ENCODE results near the gene NANOG. TPM values are rescaled to one million over a fixed set of nuclear protein-coding genes. Genes with fewer than 3 reads are reported as not detected.
"Not testable (repeated sequence)": the region's sequence is repeated elsewhere in the genome, so short reads cannot be mapped to it uniquely, and the experiment has no call there.

The NANOG gene
- polyA plus RNA-seq, 1 experiment: not detected

DNA sequence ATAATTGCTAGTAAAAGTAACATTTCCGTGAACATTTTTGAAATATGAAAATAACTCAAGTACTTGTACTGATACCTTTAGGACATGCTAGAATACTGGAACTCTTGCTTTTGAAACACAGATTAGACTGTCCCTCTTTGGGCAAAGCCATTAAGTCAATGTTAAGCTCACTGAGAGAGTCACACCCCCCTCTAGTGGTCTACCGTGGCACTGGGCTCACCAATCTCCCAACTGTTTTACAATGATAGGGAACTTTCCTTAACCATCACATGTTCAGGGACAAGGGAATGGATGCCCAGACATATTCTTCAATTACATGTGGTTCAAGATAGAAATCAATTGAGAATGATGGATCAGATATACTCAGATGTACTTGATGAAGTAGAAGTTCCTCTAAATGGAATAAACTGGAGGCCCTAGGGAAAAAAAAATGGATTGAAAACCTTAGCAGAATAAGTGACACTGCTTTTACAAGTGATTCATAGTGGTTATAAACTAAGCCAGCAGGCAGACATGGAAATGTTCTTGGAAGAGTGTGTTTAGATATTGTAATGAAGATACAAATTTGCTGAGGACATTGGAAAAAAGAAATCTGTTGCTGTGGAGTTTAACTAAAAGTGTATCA, 17.8 kb downstream of the NANOG start:
- ChIA-PET CTCF (interaction anchor here (0.8 to 4.2 kb wide), 9 partner anchors 10 to 587 kb away, joined by 3 to 32 read pairs (median 3); no protein-coding TSS in a partner anchor), POLR2A (no interaction called here)
- TF ChIP-seq, protein P1, sequence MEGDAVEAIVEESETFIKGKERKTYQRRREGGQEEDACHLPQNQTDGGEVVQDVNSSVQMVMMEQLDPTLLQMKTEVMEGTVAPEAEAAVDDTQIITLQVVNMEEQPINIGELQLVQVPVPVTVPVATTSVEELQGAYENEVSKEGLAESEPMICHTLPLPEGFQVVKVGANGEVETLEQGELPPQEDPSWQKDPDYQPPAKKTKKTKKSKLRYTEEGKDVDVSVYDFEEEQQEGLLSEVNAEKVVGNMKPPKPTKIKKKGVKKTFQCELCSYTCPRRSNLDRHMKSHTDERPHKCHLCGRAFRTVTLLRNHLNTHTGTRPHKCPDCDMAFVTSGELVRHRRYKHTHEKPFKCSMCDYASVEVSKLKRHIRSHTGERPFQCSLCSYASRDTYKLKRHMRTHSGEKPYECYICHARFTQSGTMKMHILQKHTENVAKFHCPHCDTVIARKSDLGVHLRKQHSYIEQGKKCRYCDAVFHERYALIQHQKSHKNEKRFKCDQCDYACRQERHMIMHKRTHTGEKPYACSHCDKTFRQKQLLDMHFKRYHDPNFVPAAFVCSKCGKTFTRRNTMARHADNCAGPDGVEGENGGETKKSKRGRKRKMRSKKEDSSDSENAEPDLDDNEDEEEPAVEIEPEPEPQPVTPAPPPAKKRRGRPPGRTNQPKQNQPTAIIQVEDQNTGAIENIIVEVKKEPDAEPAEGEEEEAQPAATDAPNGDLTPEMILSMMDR (IDR thresholded peaks at IDR 0.05; ENCODE audit: insufficient read depth, low read depth, low read length): peak; percentile 89
- H3K27me3 ChIP-seq (ENCODE audit: control insufficient read depth, insufficient read depth, low read length): no peaks in the 10 kb centered on the region
- peak; percentile 15 for DNase-seq (ENCODE audit: low read depth)
- no peak overlapping the region for H3K4me3 ChIP-seq (ENCODE audit: low read depth, low read length)
- H3K36me3 ChIP-seq (ENCODE audit: control insufficient read depth, insufficient read depth, low read length): no peaks in the 10 kb centered on the region

DNA sequence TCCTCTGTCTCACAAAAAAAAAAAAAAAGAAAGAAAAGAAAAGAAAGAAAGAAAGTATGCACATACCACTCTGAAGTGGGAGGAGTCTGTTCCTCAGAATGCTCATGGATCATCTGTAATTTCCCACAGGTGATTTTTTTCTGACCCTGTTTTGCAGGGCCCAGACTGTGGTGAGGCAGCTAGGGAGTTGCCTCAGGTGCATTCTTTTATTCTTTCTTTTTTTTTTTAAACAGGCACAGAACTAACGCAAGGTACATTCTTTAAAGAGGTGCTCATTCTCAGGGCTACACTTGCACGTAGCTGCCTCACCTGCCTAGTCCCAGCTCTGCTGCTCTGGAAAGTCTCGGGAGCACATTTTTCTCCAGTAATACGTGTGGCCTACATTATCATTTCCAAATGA, 36.6 kb downstream of the NANOG start:
- H3K36me3 ChIP-seq (ENCODE audit: control insufficient read depth, insufficient read depth, low read length); H3K4me3 ChIP-seq (ENCODE audit: low read depth, low read length); DNase-seq (ENCODE audit: low read depth); H3K27me3 ChIP-seq (ENCODE audit: control insufficient read depth, insufficient read depth, low read length); POLR2A ChIA-PET: not testable (repeated sequence)
- CTCF ChIA-PET: interaction anchor here (1.4 kb wide), 1 partner anchor 108 kb away, joined by 3 read pairs; no protein-coding TSS in a partner anchor

DNA sequence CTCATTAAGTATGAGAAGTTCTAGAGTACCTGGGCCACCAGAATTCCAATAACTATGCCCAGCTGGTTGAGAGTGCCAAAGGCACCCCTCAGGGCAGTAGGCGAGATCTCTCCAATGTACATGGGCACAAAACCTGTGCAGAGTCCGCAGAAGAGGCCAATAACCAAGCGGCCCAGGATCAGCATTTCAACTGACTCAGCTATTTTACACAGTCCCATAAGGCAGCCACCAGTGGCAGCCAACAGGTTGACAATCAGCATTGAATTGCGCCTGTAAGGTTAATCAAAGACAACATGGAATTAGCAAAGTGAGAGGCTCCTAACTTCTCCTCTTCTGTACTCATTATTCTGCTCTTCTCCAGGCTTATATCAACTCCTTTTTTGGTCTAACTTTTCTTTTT, 40.5 kb downstream of the NANOG start:
- POLR2A ChIA-PET; H3K4me3 ChIP-seq (ENCODE audit: low read depth, low read length); DNase-seq (ENCODE audit: low read depth); H3K36me3 ChIP-seq (ENCODE audit: control insufficient read depth, insufficient read depth, low read length); H3K27me3 ChIP-seq (ENCODE audit: control insufficient read depth, insufficient read depth, low read length): not testable (repeated sequence)
- CTCF ChIA-PET: interaction anchor here (1.0 to 1.3 kb wide), 2 partner anchors 104 to 165 kb away, joined by 3 to 5 read pairs; no protein-coding TSS in a partner anchor

DNA sequence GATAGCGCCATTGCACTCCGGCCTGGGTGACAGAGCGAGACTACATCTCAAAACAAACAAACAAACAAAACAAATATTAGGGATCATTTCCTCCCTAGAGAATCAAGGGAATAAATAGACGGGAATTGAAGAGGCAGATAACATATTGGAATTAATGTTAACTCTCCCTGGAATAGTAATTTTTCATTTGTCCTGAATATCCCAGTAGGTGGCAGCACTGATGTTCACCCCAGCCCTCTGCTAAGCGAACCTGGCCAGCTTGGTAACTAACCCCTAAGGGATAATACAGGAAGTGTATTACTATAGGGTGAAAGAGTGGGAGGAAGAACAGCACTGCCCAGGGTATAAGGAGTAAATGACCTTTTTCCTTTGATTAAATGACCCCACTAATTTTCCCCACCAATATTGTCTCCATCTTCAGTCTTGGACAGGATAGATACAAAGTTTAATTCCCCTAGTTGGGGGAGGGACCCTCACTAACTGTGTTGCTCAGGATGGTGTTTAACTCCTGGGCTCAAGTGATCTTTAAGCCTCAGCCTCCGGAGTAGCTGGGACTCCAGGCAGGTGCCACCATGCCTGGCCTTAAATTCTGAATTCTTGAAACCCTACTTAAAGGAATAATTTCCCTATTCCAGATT, 43.0 kb downstream of the NANOG start:
- Histone ChIP-seq H3K27me3 (ENCODE audit: control insufficient read depth, insufficient read depth, low read length) (no peaks in the 10 kb centered on the region), H3K4me3 (ENCODE audit: low read depth, low read length) (no peak overlapping the region), H3K36me3 (ENCODE audit: control insufficient read depth, insufficient read depth, low read length) (no peaks in the 10 kb centered on the region)
- DNase-seq (ENCODE audit: low read depth): no peak
- TF ChIP-seq, protein P1 (IDR thresholded peaks at IDR 0.05; ENCODE audit: insufficient read depth, low read depth, low read length): peak; percentile 63
- ChIA-PET POLR2A (no interaction called here), CTCF (interaction anchor here (0.5 to 2.7 kb wide), 11 partner anchors 8 to 246 kb away, joined by 3 to 12 read pairs (median 4); no protein-coding TSS in a partner anchor)

DNA sequence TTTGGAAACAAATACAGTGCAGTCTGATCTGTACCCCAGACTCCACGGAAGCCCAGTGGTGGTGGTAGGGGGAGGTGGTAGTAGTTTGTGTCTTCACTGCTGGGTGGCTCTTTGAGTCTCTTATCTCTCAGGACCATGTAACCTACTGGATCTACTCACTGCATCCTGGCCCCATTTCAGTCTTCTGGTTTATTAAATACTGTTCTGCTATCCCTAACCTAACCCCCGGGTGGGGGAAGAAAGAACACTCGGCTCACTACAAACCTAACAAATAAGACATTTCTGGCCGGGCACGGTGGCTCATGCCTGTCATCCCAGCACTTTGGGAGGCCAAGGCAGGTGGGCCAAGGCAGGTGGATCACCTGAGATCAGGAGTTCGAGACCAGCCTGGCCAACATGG, 44.0 kb downstream of the NANOG start:
- POLR2A ChIA-PET; H3K36me3 ChIP-seq (ENCODE audit: control insufficient read depth, insufficient read depth, low read length); DNase-seq (ENCODE audit: low read depth); H3K4me3 ChIP-seq (ENCODE audit: low read depth, low read length); H3K27me3 ChIP-seq (ENCODE audit: control insufficient read depth, insufficient read depth, low read length): not testable (repeated sequence)
- CTCF ChIA-PET: interaction anchor here (1.0 to 2.7 kb wide), 11 partner anchors 9 to 245 kb away, joined by 3 to 12 read pairs (median 4); no protein-coding TSS in a partner anchor

DNA sequence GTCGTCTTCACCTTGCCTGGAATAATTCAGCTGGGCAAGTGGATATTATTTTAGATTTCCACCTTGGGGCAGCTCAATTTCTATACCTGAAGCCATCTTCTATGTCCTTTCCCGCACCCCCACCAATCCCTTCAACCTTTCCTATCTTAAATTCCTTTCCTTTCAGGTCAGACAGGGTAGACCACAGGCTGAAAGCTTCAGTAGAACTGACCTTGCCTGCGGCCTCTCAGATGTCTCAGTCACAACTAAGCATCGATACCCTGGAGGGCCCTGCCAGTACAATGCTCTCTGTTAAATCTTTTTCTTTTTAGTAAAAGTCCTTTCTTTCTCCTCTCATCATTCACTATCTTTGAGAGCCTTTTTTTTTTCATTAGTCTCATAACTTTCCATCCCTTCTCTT, 44.6 kb downstream of the NANOG start:
- Histone ChIP-seq H3K36me3 (ENCODE audit: control insufficient read depth, insufficient read depth, low read length) (no peaks in the 10 kb centered on the region), H3K4me3 (ENCODE audit: low read depth, low read length) (no peak overlapping the region), H3K27me3 (ENCODE audit: control insufficient read depth, insufficient read depth, low read length) (no peaks in the 10 kb centered on the region)
- POLR2A ChIA-PET: no interaction called here
- no peak for DNase-seq (ENCODE audit: low read depth)
- TF ChIP-seq, protein P1 (IDR thresholded peaks at IDR 0.05; ENCODE audit: insufficient read depth, low read depth, low read length): no peak
- CTCF ChIA-PET: interaction anchor here (1.0 to 2.1 kb wide), 5 partner anchors 9 to 99 kb away, joined by 3 to 9 read pairs (median 3); no protein-coding TSS in a partner anchor
